Sigmoid colon (tissue), 4 donors: ENCODE results near the gene FAM186B.

Source experiments
- EP300 ChIP-seq, 4 donors: sonication (generic); formaldehyde crosslinking; IDR thresholded peaks; one replicate each; pipeline ENCODE4 v1.6.1; 2017; ENCODE audit warnings: antibody characterized with exemption in 4 of 4
- POLR2A ChIP-seq, 2 donors: fragments of 450-650 bp; IDR thresholded peaks; one replicate each; pipeline ENCODE4 v1.6.1; 2016; ENCODE audit warnings: antibody characterized with exemption in 2 of 2, mild to moderate bottlenecking in 2 of 2, moderate library complexity in 2 of 2
- POLR2AphosphoS5 ChIP-seq, 4 donors: sonication (generic); formaldehyde crosslinking; IDR thresholded peaks; one replicate each; pipeline ENCODE4 v1.6.1; 2017; ENCODE audit warnings: antibody characterized with exemption in 4 of 4
- TF ChIP-seq, protein P1 (sequence below), 4 experiments: fragments of 450-650 bp in 3 of 4; fragments of 200-600 bp in 1 of 4; IDR thresholded peaks; one replicate each; pipeline ENCODE4 v1.5.1; 2016 to 2019; ENCODE audit warnings: antibody characterized with exemption in 4 of 4, mild to moderate bottlenecking in 3 of 4, moderate library complexity in 2 of 4

DNA sequence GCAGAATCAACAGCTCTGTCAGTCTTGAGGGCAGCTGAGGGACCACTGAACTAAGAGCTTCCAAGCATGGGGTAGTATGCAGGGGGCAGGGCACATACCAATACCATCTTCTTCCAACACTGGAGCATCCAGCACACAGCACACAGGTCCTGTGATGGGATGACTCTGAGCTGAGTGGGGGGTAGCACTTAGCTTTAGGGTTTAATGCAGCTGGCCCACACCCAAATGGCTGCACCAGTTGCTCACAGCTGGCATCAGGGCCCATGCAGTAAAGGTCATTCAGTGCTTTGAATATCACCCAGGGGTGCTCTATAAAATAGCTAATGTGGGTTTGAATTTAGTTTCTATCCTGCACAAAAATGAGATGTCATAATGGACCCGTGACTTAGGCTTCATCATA is 1.7 kb downstream of the FAM186B start:
- TF ChIP-seq, protein P1, sequence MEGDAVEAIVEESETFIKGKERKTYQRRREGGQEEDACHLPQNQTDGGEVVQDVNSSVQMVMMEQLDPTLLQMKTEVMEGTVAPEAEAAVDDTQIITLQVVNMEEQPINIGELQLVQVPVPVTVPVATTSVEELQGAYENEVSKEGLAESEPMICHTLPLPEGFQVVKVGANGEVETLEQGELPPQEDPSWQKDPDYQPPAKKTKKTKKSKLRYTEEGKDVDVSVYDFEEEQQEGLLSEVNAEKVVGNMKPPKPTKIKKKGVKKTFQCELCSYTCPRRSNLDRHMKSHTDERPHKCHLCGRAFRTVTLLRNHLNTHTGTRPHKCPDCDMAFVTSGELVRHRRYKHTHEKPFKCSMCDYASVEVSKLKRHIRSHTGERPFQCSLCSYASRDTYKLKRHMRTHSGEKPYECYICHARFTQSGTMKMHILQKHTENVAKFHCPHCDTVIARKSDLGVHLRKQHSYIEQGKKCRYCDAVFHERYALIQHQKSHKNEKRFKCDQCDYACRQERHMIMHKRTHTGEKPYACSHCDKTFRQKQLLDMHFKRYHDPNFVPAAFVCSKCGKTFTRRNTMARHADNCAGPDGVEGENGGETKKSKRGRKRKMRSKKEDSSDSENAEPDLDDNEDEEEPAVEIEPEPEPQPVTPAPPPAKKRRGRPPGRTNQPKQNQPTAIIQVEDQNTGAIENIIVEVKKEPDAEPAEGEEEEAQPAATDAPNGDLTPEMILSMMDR (IDR thresholded peaks at IDR 0.05) = no peak
- no peak for TF ChIP-seq POLR2A (IDR thresholded peaks at IDR 0.05)
- no peak for TF ChIP-seq EP300 (IDR thresholded peaks at IDR 0.05)
- no peak for TF ChIP-seq POLR2AphosphoS5 (IDR thresholded peaks at IDR 0.05)
